DOHH2 (cell line): ENCODE data around the gene RNF150.

Experiments used
- EZH2phosphoT487 ChIP-seq: fragments of 200-600 bp; sonication (generic); IDR thresholded peaks from 2 replicates; pipeline ENCODE4 v1.6.1; 2017; ENCODE audit warnings: borderline replicate concordance, mild to moderate bottlenecking, antibody characterized with exemption, low read length, moderate library complexity, mixed read lengths
- TF ChIP-seq, protein P1 (sequence below): fragments of 200-600 bp; sonication (generic); IDR thresholded peaks from one replicate; pipeline ENCODE4 v1.5.1; 2014; ENCODE audit warnings: antibody characterized with exemption, mild to moderate bottlenecking, low read depth, low read length; ENCODE audit not compliant: poor library complexity, severe bottlenecking

DNA sequence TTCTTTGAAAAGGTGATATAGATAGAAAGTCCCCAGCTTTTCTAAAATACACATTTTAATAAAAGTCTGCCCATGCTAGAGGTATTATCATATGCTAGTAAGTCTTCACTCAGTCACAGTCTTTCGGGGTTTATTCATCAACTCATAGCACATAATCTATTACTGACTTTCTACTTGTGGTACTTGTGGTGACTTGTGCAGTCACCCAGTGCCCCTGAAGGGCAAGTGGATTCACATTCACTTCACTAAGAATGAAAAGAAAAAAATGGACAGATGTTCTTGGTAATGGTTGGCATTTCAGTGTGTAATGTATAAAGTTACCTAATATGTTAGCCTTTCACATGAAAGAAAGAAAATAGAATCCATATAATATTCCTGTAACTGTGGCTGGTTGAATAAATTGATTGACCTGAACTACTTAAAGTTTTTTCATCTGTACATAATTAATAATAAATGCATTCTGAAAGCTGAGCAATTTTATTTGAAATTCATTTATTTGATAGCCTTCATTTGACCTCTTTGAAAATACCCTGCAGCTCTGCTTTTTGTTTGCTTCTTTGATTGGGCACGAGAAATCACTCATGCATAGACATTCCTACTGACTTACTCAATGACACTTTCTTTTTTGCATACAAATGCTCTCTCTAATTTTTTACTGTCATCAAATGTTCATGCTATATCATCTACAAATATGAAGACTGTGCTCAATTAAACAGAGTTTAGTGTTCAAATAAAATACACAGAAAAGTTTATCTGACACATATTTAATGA, 47.9 kb upstream of the RNF150 start:
- TF ChIP-seq, protein P1, sequence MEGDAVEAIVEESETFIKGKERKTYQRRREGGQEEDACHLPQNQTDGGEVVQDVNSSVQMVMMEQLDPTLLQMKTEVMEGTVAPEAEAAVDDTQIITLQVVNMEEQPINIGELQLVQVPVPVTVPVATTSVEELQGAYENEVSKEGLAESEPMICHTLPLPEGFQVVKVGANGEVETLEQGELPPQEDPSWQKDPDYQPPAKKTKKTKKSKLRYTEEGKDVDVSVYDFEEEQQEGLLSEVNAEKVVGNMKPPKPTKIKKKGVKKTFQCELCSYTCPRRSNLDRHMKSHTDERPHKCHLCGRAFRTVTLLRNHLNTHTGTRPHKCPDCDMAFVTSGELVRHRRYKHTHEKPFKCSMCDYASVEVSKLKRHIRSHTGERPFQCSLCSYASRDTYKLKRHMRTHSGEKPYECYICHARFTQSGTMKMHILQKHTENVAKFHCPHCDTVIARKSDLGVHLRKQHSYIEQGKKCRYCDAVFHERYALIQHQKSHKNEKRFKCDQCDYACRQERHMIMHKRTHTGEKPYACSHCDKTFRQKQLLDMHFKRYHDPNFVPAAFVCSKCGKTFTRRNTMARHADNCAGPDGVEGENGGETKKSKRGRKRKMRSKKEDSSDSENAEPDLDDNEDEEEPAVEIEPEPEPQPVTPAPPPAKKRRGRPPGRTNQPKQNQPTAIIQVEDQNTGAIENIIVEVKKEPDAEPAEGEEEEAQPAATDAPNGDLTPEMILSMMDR: no peak
- TF ChIP-seq EZH2phosphoT487: no peak
